GM12891 (cell line): ENCODE results near the gene SP6.

Source experiments
- POLR2A ChIP-seq: IDR thresholded peaks from 2 replicates; pipeline ENCODE4 v1.6.1; 2011; ENCODE audit warnings: low read depth, low read length, control low read depth
- POLR2AphosphoS5 ChIP-seq: IDR thresholded peaks from 2 replicates; pipeline ENCODE4 v1.6.1; 2011; ENCODE audit warnings: low read depth, low read length, control low read depth
- POU2F2 ChIP-seq: IDR thresholded peaks from 2 replicates; pipeline ENCODE4 v1.6.1; 2011; ENCODE audit warnings: low read depth, mild to moderate bottlenecking, control low read depth, low read length, moderate library complexity

DNA sequence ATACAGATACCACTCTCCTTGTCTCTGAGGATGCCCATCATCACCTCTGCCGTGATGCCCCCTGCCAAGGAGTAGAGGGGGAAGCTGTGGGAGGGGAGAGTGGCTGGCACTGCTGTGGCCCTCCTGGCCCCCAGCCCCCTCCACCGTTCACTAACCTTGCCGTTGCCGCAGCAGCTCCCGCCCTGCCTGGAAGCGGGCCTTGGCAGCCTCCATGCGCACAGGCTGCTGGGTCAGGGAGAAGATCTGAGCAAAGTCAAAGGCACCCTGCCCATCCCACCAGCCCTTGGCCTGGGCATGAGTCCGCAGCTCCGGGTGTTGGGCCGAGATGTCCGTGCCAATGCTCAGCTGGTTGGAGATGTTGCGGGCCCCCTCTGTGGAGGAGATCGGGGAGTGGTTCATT lies 12.3 kb downstream of the SP6 start:
- TF ChIP-seq POLR2A (no peak), POLR2AphosphoS5 (no peak), POU2F2 (no peak)
